Activated naive CD4-positive, alpha-beta T cell treated with anti-CD3 and anti-CD28 coated beads, Interleukin-2, amount 50 U/mL, for 16 hours (primary cell): ENCODE results near the gene FNIP1.
"Not testable (repeated sequence)": the region's sequence is repeated elsewhere in the genome, so short reads cannot be mapped to it uniquely, and the experiment has no call there.

ENCODE experiments used
- DNase-seq: peaks from one replicate; pipeline ENCODE4 v3.0.0-alpha.2; 2020

The FNIP1 gene

GRCh38 chr5:131749138-131749537, 47.7 kb downstream of the FNIP1 start:
- no peak for DNase-seq

- no peak for DNase-seq
These were observed 49.4 kb downstream of the FNIP1 start for GRCh38 chr5:131747180-131748105.

GRCh38 chr5:131746423-131746822, 50.4 kb downstream of the FNIP1 start:
- no peak for DNase-seq

DNA sequence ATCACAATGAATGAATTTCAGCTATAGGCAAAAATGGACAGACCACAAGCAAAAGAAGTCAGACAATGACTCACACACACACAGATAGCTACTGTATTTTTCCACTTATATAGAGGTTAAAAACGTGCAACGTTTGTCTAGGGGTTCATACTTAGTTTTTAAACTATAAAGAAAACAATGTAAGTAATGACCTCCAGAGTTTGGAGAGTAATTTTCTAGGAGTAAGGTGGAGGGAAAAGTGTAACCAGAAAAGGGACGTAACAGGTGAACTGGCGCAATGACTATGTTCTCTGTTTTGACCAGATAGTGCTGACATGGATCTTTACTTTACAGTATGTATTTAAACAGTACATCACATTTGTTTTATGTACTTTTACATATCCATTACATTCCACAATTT, 51.1 kb downstream of the FNIP1 start:
- no peak for DNase-seq

DNA sequence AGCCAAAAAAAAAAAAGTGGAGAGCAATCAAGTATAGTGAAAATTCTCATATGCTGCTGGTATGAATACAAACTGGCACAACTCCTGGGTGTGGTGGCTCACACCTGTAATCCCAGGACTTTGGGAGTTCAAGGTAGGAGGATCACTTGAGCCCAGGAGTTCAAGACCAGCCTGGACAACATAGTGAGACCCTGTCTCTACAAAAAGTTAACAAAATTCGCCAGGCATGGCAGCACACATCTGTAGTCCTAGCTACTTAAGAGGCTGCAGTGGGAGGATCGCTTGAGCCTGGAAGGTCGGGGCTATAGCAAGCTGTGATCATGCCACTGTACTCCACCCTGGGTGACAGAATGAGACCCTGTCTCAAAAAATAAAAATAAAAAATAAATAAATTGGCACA, 51.7 kb downstream of the FNIP1 start:
- DNase-seq: no peak

DNA sequence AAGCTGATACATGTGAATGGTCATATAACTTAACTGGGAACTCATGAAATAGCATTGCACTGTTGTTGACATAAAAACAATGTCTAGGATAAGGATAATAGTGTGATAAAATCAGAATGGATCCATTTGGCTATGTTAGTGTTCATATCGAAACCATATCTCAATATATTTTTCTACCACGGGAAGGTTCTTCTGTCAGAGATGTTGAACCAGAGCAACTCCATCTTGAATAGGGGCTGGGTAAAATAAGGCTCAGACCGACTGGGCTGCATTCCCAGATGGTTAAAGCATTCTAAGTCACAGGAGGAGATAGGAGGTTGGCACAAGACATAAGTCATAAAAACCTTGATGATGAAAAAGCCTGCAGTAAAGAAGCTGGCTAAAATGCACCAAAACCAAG, 56.3 kb downstream of the FNIP1 start:
- no peak for DNase-seq

DNA sequence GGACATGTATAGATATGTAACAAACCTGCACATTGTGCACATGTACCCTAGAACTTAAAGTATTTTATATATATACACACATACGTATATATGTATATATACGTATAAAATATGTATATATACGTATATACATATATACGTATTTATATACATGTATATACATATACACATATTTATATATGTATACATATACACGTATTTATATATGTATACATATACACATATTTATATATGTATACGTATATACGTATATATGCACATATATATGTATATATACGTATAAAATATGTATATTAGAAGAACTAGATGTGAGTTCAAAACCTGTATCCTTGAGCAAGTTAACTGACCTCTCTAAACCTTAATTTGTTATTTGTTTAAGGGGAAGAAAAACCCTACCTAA, 61.4 kb downstream of the FNIP1 start:
- DNase-seq: no peak

GRCh38 chr5:131734939-131735338, 61.9 kb downstream of the FNIP1 start:
- not testable (repeated sequence) for DNase-seq

- DNase-seq: not testable (repeated sequence)
These were observed 67.5 kb downstream of the FNIP1 start for GRCh38 chr5:131729292-131729691.

DNA sequence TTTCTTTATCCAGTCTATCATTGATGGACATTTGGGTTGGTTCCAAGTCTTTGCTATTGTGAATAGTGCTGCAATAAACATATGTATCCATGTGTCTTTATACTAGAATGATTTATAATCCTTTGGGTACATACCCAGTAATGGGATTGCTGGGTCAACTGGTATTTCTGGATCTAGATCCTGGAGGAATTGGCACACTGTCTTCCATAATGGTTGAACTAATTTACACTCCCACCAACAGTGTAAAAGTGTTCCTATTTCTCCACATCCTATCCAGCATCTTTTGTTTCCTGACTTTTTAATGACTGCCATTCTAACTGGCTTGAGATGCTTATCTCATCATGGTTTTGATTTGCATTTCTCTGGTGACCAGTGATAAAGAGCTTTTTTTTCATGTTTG, 72.7 kb downstream of the FNIP1 start:
- not testable (repeated sequence) for DNase-seq

GRCh38 chr5:131720714-131721113, 76.1 kb downstream of the FNIP1 start:
- DNase-seq: no peak

DNA sequence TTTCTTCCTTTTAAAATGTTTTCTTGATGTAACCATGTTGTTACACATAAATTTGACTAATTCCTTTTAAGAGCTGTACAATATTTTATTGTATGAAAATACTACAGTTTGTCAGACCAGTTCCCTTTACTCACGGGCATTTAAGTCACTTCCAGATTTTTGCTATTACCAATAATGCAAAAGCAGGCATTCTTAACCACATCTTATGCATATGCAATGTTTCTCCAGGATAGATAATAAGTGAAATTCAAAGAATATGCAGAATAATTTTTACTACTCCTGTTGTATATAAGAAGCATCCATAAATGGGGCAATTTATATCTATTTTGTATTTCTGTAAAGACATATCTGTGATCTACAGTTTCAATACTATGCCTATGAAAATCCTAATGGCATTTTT, 77.3 kb downstream of the FNIP1 start:
- DNase-seq: no peak

- DNase-seq: no peak
These were observed 78.3 kb downstream of the FNIP1 start for GRCh38 chr5:131718487-131719014.

- DNase-seq: not testable (repeated sequence)
These were observed 79.7 kb downstream of the FNIP1 start for GRCh38 chr5:131717164-131717563.

DNA sequence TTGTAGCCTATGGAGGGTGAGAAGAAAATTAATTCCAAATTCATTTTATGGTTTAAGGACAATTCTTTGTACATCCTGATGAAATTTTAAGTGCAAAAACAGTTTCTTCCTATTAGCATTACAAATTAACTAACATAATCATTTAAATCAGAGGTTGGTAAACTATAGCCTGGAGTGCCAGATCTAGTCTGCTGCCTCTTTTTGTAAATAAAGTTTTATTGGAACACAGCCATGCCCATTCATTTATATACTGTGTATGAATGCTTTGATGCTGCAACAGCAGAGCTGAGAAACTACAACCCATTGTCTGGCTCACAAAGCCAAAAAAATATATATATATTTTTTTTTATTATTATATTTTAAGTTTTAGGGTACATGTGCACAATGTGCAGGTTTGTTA, 80.2 kb downstream of the FNIP1 start:
- DNase-seq: no peak

- no peak for DNase-seq
These were observed 86.4 kb downstream of the FNIP1 start for GRCh38 chr5:131710391-131710790.

- no peak for DNase-seq
These were observed 87.8 kb downstream of the FNIP1 start for GRCh38 chr5:131709043-131709442.

GRCh38 chr5:131706281-131706680, 90.5 kb downstream of the FNIP1 start:
- no peak for DNase-seq

- DNase-seq: no peak
These were observed 101.9 kb downstream of the FNIP1 start for GRCh38 chr5:131694926-131695325.

DNA sequence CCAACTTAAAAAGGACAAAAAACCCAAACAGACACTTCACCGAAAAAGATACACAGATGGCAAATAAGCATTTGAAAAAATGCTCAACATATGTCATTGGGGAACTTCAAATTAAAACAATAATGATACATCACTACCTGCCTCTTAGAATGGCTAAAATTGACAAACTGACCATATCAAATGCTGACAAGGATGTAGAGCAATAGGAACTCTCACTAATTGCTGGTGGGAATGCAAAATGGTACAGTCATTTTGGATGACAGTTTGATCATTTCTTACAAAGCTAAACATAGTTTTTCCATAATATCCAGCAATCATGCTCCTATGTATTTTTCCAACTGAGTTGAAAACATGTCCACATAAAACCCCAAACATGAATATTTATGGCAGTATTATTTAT, 102.9 kb downstream of the FNIP1 start:
- no peak for DNase-seq

GRCh38 chr5:131685516-131686171, 111.2 kb downstream of the FNIP1 start:
- no peak for DNase-seq

- no peak for DNase-seq
These were observed 112.2 kb downstream of the FNIP1 start for GRCh38 chr5:131684595-131684994.

DNA sequence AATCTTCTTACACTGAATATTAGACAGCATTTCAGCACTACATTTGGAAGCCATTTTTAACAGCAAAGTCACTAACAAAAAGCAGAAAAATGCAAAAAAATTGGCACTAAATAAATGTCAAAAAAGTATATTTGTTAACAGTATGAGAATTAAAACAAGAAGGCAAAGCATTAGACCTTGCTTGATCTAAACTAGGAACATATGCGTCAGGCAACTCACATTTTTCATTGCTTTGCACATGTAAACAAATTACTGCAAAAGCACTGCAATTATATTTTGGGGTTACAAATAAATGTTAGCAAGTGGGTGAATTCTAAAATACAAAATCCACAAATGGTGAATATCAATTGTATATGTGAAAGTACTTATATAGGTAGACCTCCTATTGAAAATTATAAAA, 112.8 kb downstream of the FNIP1 start:
- no peak for DNase-seq

- no peak for DNase-seq
These were observed 114.0 kb downstream of the FNIP1 start for GRCh38 chr5:131682826-131683225.
